GM12872 (cell line): Measurements from ENCODE around the gene CHP2.

Experiments used
- TF ChIP-seq, protein P1 (sequence below): IDR thresholded peaks from 3 replicates; pipeline ENCODE4 v1.5.1; 2011; ENCODE audit warnings: low read depth, mild to moderate bottlenecking, low read length, moderate library complexity; ENCODE audit not compliant: insufficient read depth

The CHP2 gene

DNA sequence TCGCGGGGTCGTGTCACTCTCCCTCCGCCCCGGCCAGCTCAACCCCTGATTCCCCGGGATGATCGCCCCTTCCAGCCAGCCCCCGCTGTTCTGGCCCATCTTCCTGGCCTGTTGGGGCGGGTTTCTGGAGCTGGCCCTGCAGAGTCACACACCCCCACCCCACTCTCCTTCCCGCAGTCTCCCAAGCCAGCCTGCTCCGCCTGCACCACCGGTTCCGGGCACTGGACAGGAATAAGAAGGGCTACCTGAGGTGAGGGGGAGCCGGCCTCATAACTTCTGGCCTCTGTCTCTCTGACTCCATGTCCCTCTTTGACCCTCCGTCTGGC lies 621 bp downstream of the CHP2 start:
- TF ChIP-seq, protein P1, sequence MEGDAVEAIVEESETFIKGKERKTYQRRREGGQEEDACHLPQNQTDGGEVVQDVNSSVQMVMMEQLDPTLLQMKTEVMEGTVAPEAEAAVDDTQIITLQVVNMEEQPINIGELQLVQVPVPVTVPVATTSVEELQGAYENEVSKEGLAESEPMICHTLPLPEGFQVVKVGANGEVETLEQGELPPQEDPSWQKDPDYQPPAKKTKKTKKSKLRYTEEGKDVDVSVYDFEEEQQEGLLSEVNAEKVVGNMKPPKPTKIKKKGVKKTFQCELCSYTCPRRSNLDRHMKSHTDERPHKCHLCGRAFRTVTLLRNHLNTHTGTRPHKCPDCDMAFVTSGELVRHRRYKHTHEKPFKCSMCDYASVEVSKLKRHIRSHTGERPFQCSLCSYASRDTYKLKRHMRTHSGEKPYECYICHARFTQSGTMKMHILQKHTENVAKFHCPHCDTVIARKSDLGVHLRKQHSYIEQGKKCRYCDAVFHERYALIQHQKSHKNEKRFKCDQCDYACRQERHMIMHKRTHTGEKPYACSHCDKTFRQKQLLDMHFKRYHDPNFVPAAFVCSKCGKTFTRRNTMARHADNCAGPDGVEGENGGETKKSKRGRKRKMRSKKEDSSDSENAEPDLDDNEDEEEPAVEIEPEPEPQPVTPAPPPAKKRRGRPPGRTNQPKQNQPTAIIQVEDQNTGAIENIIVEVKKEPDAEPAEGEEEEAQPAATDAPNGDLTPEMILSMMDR: no peak

DNA sequence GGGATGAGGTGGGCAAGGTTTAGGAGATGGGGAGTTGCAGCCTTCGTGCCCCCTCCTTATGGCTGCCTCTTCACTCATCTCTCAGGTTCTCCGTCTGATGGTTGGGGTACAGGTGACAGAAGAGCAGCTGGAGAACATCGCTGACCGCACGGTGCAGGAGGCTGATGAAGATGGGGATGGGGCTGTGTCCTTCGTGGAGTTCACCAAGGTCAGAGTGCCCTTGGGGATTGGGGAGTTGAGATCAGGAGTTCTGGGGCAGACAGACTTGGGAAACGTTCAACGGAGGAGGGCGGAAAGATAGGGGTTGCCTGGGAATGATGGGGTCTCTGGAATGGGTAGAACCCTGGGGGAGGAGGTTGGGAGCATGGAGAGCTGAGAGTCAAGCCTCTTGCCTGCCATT lies 2.3 kb downstream of the CHP2 start:
- TF ChIP-seq, protein P1: no peak

DNA sequence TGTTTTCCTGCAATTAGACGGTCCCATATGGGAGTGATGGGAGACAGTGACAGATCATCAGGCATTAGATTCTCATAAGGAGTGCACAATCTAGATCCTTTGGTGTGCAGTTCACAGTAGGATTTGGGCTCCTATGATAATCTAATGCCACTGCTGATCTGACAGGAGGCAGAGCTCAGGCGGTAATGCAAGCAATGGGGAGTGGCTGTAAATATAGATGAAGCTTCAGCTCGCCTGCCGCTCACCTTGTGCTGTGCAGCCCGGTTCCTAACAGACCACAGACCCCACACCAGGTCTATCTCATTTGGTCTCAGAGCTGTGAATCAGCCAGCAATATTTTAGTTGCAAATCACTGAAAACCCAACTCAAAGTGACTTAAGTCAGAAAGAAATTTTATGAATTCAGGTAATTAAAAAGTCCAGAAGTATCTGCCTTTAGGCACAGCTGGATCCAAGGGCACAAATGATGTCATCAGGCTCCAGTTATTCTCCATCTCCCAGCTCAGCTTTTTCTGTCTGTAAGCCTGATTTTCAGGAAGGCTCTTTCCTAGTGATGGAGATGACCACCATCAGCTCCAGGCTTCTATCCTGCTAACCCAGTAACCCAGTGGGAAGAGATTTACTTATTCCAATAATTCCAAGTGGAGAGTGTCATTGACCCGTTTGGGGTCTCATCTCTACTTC lies 3.3 kb downstream of the CHP2 start:
- TF ChIP-seq, protein P1: no peak

DNA sequence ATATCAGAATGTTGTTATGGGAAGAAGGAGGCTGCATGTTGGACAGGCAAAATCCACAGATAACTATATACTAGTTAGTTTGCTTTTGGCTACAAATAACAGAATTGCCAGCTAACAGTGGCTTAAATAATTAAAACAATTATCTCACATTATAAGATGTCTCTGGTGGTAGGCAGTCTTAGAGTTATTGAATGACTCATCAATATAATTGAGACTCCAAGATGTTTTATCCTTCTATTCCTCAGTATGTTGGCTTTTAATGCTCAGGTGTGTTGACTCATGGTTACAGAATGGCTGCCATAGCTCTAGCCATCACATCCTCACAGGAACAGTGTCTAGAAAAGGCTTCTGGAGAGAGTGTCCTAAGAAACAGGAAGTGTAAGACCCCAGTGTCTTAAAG lies 11.1 kb downstream of the CHP2 start:
- TF ChIP-seq, protein P1: no peak

DNA sequence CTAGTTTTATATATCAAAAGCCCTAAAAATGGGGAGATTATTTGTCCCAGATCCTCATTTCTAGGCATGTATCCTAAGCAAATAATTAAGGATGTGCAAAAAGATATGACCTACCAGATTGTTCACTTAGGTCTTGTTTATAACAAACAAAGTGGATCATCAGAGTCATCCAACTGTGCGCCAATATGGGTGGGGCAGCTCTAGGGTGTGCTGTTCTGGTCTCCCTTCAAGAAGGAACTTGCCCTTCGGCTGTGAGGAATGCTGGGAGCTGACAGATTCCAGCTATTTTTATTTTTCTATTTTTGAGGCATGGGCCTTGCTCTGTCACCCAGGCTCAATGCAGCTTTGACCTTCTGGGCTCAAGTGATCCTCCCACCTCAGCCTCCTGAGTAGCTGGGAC lies 13.8 kb downstream of the CHP2 start:
- TF ChIP-seq, protein P1: no peak

DNA sequence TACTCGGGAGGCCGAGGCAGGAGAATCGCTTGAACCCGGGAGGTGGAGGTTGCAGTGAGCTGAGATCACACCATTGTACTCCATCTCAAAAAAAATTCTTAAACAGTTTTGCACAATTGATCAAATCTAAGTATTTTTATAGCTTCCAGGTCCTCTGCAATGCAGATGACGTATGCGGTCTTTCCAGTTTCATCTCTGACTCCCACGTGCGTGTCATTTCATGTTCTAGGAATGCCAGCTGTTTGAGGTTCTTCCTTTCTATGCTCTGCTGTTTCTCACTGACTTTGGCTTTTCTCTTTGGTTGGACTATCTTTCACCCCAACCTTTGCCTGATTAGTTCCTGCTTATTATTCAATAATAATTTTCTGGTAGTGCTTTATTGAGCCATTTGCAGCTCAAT lies 16.2 kb downstream of the CHP2 start:
- TF ChIP-seq, protein P1: no peak

DNA sequence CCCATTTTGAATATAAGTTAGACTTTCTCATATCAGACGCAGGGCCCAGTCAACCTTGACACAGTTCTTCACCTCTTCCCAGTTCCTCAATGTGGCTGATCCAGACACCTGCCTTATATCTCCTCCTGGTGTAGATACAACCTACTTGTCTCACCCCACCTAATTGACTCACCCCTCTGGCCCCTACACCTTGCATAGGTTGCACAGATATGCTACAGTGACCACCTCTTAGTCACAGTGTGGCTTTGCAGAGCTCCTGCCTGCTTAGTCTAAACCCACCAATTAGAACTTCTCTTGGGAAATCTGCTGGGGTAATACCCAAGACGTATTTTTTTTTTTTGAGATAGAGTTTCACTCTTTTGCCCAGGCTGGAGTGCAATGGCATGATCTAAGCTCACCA lies 16.8 kb downstream of the CHP2 start:
- TF ChIP-seq, protein P1: no peak
